Activated gamma-delta T cell treated with anti-CD3 and anti-CD28 coated beads, Interleukin-2, amount 50 U/mL, for 16 hours (primary cell): Measurements from ENCODE around the gene FRMD4B.

Source experiments
- DNase-seq: peaks from one replicate; pipeline ENCODE4 v3.0.0-alpha.2; 2020; ENCODE audit warnings: low read depth

FRMD4B gene

DNA sequence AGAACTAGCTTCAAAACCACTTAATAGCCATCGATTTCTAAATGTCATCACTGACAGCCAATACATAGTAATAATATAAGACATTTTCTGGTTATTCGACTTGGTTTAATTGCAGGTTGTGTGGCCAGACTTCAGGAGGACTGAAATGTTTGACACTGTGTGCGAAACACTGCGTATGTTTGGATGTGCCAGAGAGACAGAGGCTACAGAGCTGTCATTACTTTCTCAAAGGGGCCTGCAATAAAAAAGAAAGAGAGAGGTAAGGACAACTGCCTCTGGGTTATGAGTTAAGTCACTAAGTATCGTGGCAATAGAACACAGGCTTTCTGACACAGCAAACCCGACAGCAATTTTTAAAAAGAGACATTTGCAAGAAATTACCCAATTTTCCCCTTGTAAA, 264.4 kb downstream of the FRMD4B start:
- no peak for DNase-seq

DNA sequence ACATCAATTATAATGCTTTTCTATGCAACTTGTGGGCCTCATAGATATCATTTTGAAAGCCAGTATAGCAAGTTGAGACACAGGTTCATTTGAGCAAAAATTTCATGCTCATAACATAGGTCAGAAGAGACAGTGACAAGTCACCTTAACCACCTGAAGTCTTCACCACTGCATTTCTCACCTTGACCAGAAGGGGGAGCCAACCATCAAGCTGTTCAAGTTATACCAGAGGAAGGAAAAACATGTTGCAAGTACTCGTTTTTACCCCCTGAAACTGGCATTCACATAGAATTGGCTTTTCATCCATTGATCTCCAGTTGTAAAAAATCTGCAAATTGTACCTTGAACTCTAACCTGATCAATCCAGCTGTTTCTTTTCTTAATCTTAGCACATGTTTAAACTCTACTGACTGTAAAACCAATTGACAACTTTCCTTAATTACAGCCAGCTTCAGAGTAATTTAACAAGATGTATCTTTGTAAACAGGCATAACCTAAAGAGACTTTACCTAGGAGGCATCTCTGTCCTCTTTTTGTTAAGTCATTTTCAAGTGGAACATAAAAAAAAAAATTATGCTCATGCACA, 264.9 kb downstream of the FRMD4B start:
- DNase-seq, result peak; percentile 79
